ENCODE results near the gene TSHZ1.

TSHZ1 gene

DNA sequence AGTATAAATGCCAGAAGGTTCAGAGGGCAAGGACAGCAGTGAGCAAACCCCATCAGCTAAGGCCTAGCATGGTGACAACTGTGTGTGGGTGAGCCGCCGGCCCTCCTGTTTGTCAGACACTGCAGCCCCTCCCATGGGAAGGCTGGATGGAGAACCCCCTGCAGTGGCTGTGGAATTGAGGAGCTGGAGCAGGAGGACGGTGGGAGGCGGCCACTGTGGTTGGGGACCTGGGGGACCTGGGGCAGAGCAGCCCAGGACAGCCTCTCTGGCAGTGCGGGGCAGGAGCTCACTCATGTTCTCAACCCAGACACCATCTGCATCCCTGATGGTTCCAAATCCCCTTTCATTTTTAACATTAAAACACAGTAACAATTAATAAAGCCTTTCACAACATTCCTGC is 68.8 kb downstream of the TSHZ1 start:
- no peak for DNase-seq

DNA sequence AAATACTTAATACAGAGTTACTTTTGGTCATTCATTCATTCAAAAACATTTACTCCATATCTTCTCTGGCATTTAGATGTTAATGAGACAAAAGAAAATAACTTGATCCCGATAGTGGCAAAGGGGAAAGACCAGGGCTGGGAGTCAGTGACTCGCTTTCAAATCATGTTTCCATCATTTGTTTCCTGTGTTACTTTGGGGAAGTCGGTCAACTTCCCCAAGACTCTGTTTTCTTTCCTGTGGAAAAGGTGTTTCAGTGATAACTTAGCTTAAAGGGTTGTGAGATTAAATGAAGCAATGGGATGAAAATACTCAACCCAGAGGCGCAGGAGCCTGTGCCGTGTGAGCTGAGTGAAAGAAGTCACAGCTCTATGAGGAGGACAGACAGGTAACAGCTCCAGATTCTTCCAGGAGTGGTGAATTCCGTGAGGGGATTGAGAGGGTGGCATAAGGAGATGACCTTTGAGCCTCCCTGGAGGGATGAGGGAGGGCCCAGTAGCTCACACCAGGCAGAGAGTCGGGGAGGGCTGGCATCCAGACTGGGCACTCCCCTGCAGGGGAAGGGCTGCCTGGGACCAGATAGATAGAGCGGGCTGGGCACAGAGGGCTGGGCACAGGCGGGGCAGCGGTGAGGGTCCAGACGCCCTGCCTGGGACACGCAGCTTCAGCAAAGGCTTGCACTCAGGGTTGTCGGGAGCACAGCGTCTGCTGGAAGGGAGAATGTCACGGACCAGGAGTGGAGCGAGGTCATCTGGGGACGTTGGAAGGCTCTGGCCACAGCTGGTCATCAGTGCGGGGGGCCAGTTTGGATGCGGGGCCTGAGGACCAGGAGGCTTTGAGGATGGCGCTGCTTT is 70.1 kb downstream of the TSHZ1 start:
- no peak for DNase-seq

DNA sequence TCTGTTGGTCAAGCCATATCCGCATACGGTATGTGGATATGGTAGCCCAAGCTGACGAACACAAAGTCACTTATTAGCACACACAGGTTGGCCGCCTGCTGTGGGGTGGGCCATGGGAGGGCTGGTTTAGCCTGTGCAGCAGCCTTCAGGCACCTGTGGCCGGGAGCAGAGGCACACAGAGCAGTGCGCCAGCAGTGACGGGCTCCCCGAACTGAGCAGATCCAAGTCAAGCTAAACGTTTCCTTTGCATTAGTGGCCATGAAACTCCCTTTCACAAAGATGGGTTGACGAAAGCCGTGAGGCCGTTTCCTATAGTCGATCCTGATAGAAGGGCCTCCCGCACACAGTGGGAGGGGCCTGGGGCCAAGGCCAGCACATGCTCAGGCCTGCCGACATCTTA is 72.1 kb downstream of the TSHZ1 start:
- DNase-seq = no peak

GRCh38 chr18:75283731-75284130 is 73.1 kb downstream of the TSHZ1 start:
- no peak for DNase-seq

- DNase-seq = no peak
Measured at GRCh38 chr18:75284566-75284965, 74.0 kb downstream of the TSHZ1 start.

DNA sequence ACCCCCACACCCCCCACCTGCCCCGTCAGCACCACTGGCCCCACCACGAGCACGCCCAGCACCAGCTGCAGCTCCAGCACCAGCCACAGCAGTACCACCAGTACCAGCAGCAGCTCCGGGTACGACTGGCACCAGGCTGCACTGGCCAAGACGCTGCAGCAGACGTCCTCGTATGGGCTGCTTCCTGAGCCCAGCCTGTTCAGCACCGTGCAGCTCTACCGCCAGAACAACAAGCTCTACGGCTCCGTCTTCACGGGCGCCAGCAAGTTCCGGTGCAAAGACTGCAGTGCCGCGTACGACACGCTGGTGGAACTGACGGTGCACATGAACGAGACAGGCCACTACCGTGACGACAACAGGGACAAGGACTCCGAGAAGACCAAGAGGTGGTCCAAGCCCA is 75.3 kb downstream of the TSHZ1 start:
- DNase-seq = no peak

GRCh38 chr18:75287006-75287405 is 76.4 kb downstream of the TSHZ1 start:
- DNase-seq = no peak

DNA sequence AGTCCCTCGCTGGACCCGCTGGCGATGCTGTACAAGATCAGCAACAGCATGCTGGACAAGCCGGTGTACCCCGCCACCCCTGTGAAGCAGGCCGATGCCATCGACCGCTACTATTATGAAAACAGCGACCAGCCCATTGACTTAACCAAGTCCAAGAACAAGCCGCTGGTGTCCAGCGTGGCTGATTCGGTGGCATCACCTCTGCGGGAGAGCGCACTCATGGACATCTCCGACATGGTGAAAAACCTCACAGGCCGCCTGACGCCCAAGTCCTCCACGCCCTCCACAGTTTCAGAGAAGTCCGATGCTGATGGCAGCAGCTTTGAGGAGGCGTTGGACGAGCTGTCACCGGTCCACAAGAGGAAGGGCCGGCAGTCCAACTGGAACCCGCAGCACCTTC is 77.1 kb downstream of the TSHZ1 start:
- no peak for DNase-seq

DNA sequence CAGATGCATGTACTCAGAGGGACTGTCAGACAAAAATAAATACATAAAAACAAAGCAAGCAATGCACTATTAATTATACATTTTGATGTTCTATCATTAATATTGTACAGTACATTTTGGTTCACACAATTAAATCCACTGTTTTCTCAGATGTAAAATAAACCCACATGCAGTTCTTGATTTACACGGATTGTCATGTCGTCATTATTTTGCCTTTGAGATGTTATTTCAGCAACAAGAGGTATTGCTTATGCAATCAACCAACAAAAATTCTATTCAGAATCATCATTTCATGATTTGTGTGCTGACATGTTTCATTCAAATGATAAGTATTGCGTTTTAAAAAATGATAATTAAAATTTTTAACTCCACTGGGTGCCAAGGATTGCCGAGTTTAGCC is 79.2 kb downstream of the TSHZ1 start:
- DNase-seq = no peak

GRCh38 chr18:75290737-75291358 is 80.3 kb downstream of the TSHZ1 start:
- DNase-seq = no peak

GRCh38 chr18:75291460-75291859 is 80.9 kb downstream of the TSHZ1 start:
- DNase-seq = no peak

GRCh38 chr18:75293591-75293990 is 83.0 kb downstream of the TSHZ1 start:
- DNase-seq = no peak

GRCh38 chr18:75297731-75298130 is 87.1 kb downstream of the TSHZ1 start:
- no peak for DNase-seq

GRCh38 chr18:75304678-75305557 is 94.3 kb downstream of the TSHZ1 start:
- no peak for DNase-seq

- no peak for DNase-seq
Measured at GRCh38 chr18:75305984-75306383, 95.4 kb downstream of the TSHZ1 start.

- DNase-seq = no peak
Measured at GRCh38 chr18:75307530-75307929, 96.9 kb downstream of the TSHZ1 start.

DNA sequence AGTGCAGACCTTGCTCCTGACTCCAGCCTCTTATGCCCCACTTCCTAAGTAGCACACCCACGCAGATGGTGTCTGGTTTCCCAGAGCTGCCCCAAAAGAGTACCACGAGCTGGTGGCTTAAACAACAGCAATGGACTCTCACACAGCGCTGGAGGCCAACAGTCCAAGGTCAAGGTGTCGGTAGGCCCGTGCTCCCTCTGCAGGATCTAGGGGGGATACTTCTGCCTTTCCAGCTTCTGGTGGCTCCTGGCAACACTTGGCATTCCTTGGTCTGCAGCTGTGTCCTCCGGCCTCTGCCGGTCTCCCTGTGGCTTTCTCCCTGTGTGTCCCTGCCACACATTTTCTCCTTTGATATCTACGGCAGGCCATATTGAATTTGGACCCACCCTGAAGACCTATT is 99.0 kb downstream of the TSHZ1 start:
- no peak for DNase-seq

- DNase-seq = no peak
Measured at GRCh38 chr18:75314117-75314516, 103.5 kb downstream of the TSHZ1 start.

DNA sequence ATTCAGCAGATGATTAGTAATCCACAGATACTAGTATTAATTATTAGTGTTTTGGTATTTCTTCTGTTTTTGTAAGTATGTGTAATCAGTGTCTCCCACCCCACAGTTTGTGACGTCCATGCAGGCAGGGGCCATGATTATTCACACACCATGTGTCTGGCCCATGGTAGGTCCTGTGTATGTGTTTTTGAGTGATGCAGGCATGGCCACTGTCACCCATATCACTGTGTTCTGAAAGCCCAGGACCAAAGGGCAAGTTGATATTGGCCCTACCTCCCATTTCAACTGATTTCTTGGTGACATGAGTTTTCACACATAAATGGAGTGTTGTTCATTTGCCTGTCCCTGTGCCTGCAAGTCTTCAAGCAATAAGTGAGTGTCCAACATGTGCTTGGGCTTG is 104.0 kb downstream of the TSHZ1 start:
- no peak for DNase-seq

GRCh38 chr18:75316223-75316622 is 105.6 kb downstream of the TSHZ1 start:
- DNase-seq = no peak

GRCh38 chr18:75316826-75317225 is 106.2 kb downstream of the TSHZ1 start:
- DNase-seq = no peak

DNA sequence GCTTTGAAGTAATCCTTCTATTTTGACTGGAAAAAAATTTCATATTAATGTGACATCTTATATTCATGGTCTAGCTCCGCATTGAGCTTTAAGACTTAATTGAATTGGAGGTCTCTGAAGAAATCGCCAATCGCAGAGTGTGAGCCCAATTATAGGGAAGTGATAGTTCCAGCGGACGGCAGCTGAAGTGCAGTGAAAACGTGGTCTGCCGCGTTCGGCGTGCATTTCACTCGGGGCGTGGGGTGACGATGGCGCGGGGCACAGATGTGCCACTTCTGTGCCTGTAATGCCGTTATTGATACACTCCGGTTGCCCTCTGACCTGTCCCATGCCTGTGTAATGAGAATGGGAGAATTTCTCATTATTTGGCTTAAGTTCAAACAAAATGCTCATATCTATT is 106.7 kb downstream of the TSHZ1 start:
- no peak for DNase-seq

GRCh38 chr18:75317703-75318102 is 107.1 kb downstream of the TSHZ1 start:
- no peak for DNase-seq

DNA sequence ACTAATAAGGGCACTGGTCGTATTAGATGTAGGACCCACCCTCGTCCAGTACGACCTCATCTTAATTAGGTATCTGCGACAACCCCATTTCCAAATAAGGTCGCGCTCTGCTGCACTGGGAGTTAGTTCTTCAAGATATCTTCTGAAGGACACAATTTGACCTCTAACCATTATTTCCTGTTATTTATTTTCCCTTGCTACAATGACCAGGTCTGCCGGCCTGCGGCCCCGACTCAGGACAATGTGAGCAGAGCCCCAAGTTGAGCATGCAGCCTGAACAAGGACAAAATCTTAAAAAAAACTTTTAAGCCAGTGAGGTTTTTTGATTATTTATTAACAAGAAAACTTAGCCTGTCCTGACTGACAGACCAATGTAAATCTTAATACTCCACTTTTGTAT is 109.3 kb downstream of the TSHZ1 start:
- no peak for DNase-seq

Data from activated naive CD4-positive, alpha-beta T cell (primary cell).